Psoas muscle (tissue), 8 donors: ENCODE results near the gene ARHGAP42. TPM values are rescaled to one million over a fixed set of nuclear protein-coding genes. Genes with fewer than 3 reads are reported as not detected.

ENCODE experiments used
- ATAC-seq, 4 donors: fragments of 200-7000 bp; cut with Tn5 transposase; one replicate each; pipeline ENCODE4 v1.9.1; 2020; ENCODE audit warnings: moderate library complexity in 3 of 4, mild to moderate bottlenecking in 2 of 4
- DNase-seq, 2 donors: peaks; one replicate each; pipeline ENCODE4 v3.0.0-alpha.2; 2020
- H3K27ac ChIP-seq: fragments of 200-600 bp; one replicate; pipeline ENCODE4 v1.8.0; 2022
- H3K27me3 ChIP-seq, 3 donors: fragments of 200-600 bp in 1 of 3; one replicate each; pipeline versions ENCODE4 v1.6.1 to v1.8.0; 2013 to 2022; ENCODE audit warnings: low read length in 2 of 3, mild to moderate bottlenecking in 2 of 3, moderate library complexity in 1 of 3; ENCODE audit not compliant: insufficient read depth in 3 of 3
- H3K36me3 ChIP-seq, 2 donors: fragments of 200-600 bp in 1 of 2; one replicate each; pipeline versions ENCODE4 v1.6.1 to v1.8.0; 2013 to 2022; ENCODE audit warnings: low read depth in 1 of 2, mild to moderate bottlenecking in 1 of 2, moderate library complexity in 1 of 2; ENCODE audit not compliant: insufficient read depth in 1 of 2
- H3K4me1 ChIP-seq: fragments of 200-600 bp; one replicate; pipeline ENCODE4 v1.8.0; 2022
- H3K4me3 ChIP-seq: fragments of 200-600 bp; one replicate; pipeline ENCODE4 v1.8.0; 2022; ENCODE audit warnings: mild to moderate bottlenecking
- H3K9me3 ChIP-seq: fragments of 200-600 bp; one replicate; pipeline ENCODE4 v1.8.0; 2022
- CTCF ChIP-seq: fragments of 200-600 bp; IDR thresholded peaks from one replicate; pipeline ENCODE4 v1.8.0; 2022; ENCODE audit warnings: antibody characterized with exemption
- WGBS, 3 donors: extraction: QIAGEN DNeasy Blood & Tissue Kit; methylation state at CpG; one replicate each; pipeline versions ENCODE4 v1.1.6 to v1.1.7; 2013; 5-methylcytosine and 5-hydroxymethylcytosine counted together
- intact Hi-C, 2 donors: fragments of 100-400 bp; cut with DNase I; formaldehyde crosslinking; loops; one replicate each; pipeline versions ENCODE4 v1.11.0 to v1.14.2; 2022
- polyA plus RNA-seq, 3 donors: library from polyadenylated mRNA; stranded (reverse); fragments of 200-250 nt; gene quantifications; one replicate each; pipeline ENCODE4 v1.2.3, GENCODE V29; 2013
- total RNA-seq, 4 donors: library from RNA; stranded (reverse); fragmentation: NEBNext Ultra II Directional in 2 of 4; extraction: Animal tissue kit (Norgen Biotek cat#: 25700) in 2 of 4; gene quantifications; one replicate each; pipeline versions ENCODE4 v1.2.1 to v1.2.4, GENCODE V29; 2021 to 2023
- donor health status: healthy with polysubstance abuse.
- donor health status: DM: no; HTN: no; CAD: no; lungs with moderate emphysema.
- donor health status: Bipolar disorder and iron deficiency.
- donor health status: healthy.
- donor health status: DM: yes; HTN: yes; CAD: no.
- donor health status: DM: no; HTN: no; CAD: no.
- donor health status: DM: no; HTN: no; CAD: no.
- donor health status: DM: yes; HTN: yes; CAD: no.

ARHGAP42 gene
- total and polyA plus RNA-seq, 7 donors: 3.8 to 12.3 (median 7.2) TPM

- DNase-seq (no peak), ATAC-seq (no peak)
- no peak for TF ChIP-seq CTCF
- Histone ChIP-seq H3K36me3 (no peaks in the 10 kb centered on the region), H3K27ac (no peak overlapping the region), H3K27me3 (no peaks in the 10 kb centered on the region), H3K4me1 (peaks cover 14% of the 10 kb centered on the region), H3K9me3 (no peaks in the 10 kb centered on the region), H3K4me3 (no peak overlapping the region)
- intact Hi-C loops: no loop called here
- 85 to 87% (median 86%) methylated on average over 3 of the region's 3 CpGs for WGBS, 3 donors
These were observed 43.2 kb downstream of the ARHGAP42 start for GRCh38 chr11:100730266-100730665.

- DNase-seq (no peak), ATAC-seq (no peak)
- H3K27ac ChIP-seq: no peak overlapping the region
- peaks cover 14% of the 10 kb centered on the region for H3K4me1 ChIP-seq
- H3K27me3 ChIP-seq: no peaks in the 10 kb centered on the region
- no peak overlapping the region for H3K4me3 ChIP-seq
- WGBS, 3 donors: 71 to 84% (median 78%) methylated on average over 1 of the region's 1 CpG
- H3K36me3 ChIP-seq: no peaks in the 10 kb centered on the region
- TF ChIP-seq CTCF: no peak
- intact Hi-C loops: no loop called here
- no peaks in the 10 kb centered on the region for H3K9me3 ChIP-seq
These were observed 44.4 kb downstream of the ARHGAP42 start for GRCh38 chr11:100731471-100731870.

GRCh38 chr11:100732949-100733348, 45.9 kb downstream of the ARHGAP42 start:
- Histone ChIP-seq H3K4me1 (peaks cover 2% of the 10 kb centered on the region), H3K27me3 (no peaks in the 10 kb centered on the region), H3K27ac (no peak overlapping the region), H3K4me3 (no peak overlapping the region), H3K9me3 (no peaks in the 10 kb centered on the region), H3K36me3 (no peaks in the 10 kb centered on the region)
- ATAC-seq (no peak), DNase-seq (no peak)
- intact Hi-C loops: no loop called here
- TF ChIP-seq CTCF: no peak

- Histone ChIP-seq H3K4me1 (peaks cover 7% of the 10 kb centered on the region), H3K27ac (no peak overlapping the region), H3K27me3 (no peaks in the 10 kb centered on the region), H3K4me3 (no peak overlapping the region), H3K9me3 (no peaks in the 10 kb centered on the region), H3K36me3 (no peaks in the 10 kb centered on the region)
- DNase-seq (no peak), ATAC-seq (no peak)
- intact Hi-C loops: no loop called here
- WGBS, 3 donors: 78 to 88% (median 86%) methylated on average over 1 of the region's 1 CpG
- TF ChIP-seq CTCF: no peak
These were observed 47.8 kb downstream of the ARHGAP42 start for GRCh38 chr11:100734743-100735527.
